Esophagus muscularis mucosa (tissue), 3 donors: ENCODE results near the gene FBXO10.

Experiments
- POLR2AphosphoS5 ChIP-seq, 2 donors: sonication (generic); formaldehyde crosslinking; IDR thresholded peaks; one replicate each; pipeline ENCODE4 v1.6.1; 2017; ENCODE audit warnings: antibody characterized with exemption in 2 of 2
- TF ChIP-seq, protein P1 (sequence below), 3 experiments: fragments of 200-600 bp in 2 of 3; fragments of 450-650 bp in 1 of 3; sonication (generic) in 2 of 3; IDR thresholded peaks; one replicate each; pipeline ENCODE4 v1.5.1; 2017 to 2019; ENCODE audit warnings: antibody characterized with exemption in 3 of 3, mild to moderate bottlenecking in 2 of 3, moderate library complexity in 1 of 3

DNA sequence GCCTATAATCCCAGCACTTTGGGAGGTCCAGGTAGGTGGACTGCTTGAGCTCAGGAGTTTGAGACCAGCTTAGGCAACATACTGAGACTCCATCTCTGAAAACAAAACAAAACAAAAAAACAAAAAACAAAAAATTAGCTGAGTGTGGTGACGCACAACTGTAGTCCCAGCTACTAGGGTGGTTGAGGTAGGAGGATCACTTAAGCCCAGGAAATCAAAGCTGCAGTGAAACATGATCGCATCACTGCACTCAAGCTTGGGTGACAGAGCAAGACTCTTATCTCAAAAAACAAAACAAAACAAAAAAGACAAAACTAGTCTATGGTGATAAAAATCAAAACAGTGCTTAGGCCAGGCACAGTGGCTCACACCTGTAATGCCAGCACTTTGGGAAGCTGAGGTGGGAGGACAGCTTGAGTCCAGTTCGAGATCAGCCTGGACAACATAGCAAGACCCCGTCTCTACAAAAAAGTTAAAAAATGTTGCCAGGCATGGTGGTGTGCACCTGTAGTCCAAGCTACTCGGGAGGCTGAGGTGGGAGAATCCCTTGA, 28.8 kb downstream of the FBXO10 start:
- TF ChIP-seq, protein P1, sequence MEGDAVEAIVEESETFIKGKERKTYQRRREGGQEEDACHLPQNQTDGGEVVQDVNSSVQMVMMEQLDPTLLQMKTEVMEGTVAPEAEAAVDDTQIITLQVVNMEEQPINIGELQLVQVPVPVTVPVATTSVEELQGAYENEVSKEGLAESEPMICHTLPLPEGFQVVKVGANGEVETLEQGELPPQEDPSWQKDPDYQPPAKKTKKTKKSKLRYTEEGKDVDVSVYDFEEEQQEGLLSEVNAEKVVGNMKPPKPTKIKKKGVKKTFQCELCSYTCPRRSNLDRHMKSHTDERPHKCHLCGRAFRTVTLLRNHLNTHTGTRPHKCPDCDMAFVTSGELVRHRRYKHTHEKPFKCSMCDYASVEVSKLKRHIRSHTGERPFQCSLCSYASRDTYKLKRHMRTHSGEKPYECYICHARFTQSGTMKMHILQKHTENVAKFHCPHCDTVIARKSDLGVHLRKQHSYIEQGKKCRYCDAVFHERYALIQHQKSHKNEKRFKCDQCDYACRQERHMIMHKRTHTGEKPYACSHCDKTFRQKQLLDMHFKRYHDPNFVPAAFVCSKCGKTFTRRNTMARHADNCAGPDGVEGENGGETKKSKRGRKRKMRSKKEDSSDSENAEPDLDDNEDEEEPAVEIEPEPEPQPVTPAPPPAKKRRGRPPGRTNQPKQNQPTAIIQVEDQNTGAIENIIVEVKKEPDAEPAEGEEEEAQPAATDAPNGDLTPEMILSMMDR (IDR thresholded peaks at IDR 0.05), result no peak
- TF ChIP-seq POLR2AphosphoS5 (IDR thresholded peaks at IDR 0.05), result no peak
